Measurements from ENCODE around the gene CRYL1.

Gene CRYL1

GRCh38 chr13:20394506-20394905 is 131.2 kb downstream of the CRYL1 start:
- no peak for FAIRE-seq

GRCh38 chr13:20394169-20394501 is 131.5 kb downstream of the CRYL1 start:
- FAIRE-seq = no peak

GRCh38 chr13:20393273-20394168 is 132.1 kb downstream of the CRYL1 start:
- FAIRE-seq = no peak

GRCh38 chr13:20392530-20392929 is 133.1 kb downstream of the CRYL1 start:
- FAIRE-seq = no peak

- no peak for FAIRE-seq
Observed at GRCh38 chr13:20391597-20392452, 133.8 kb downstream of the CRYL1 start.

GRCh38 chr13:20390526-20391175 is 135.0 kb downstream of the CRYL1 start:
- FAIRE-seq = no peak

GRCh38 chr13:20389696-20390525 is 135.7 kb downstream of the CRYL1 start:
- FAIRE-seq = no peak

GRCh38 chr13:20388184-20388583 is 137.5 kb downstream of the CRYL1 start:
- no peak for FAIRE-seq

- FAIRE-seq = no peak
Observed at GRCh38 chr13:20387441-20387971, 138.2 kb downstream of the CRYL1 start.

- FAIRE-seq = no peak
Observed at GRCh38 chr13:20387006-20387405, 138.7 kb downstream of the CRYL1 start.

- no peak for FAIRE-seq
Observed at GRCh38 chr13:20383058-20383457, 142.6 kb downstream of the CRYL1 start.

GRCh38 chr13:20381401-20381800 is 144.3 kb downstream of the CRYL1 start:
- FAIRE-seq = no peak

GRCh38 chr13:20378721-20379120 is 146.9 kb downstream of the CRYL1 start:
- FAIRE-seq = no peak

GRCh38 chr13:20377720-20378119 is 147.9 kb downstream of the CRYL1 start:
- FAIRE-seq = no peak

GRCh38 chr13:20375871-20376270 is 149.8 kb downstream of the CRYL1 start:
- FAIRE-seq = no peak

- no peak for FAIRE-seq
Observed at GRCh38 chr13:20373861-20374260, 151.8 kb downstream of the CRYL1 start.

- no peak for FAIRE-seq
Observed at GRCh38 chr13:20371825-20372224, 153.8 kb downstream of the CRYL1 start.

GRCh38 chr13:20370815-20371421 is 154.7 kb downstream of the CRYL1 start:
- FAIRE-seq = no peak

- no peak for FAIRE-seq
Observed at GRCh38 chr13:20369886-20370361, 155.7 kb downstream of the CRYL1 start.

GRCh38 chr13:20366056-20366455 is 159.6 kb downstream of the CRYL1 start:
- FAIRE-seq = no peak

GRCh38 chr13:20363603-20364002 is 162.1 kb downstream of the CRYL1 start:
- no peak for FAIRE-seq

- no peak for FAIRE-seq
Observed at GRCh38 chr13:20363172-20363571, 162.5 kb downstream of the CRYL1 start.

Measured in A204.1 (cell line).